ENCODE measurements around the gene UNCX.
A peak's percentile ranks its signal among the peaks of the same experiment; 100 is the strongest.
"Not testable (repeated sequence)": the region's sequence is repeated elsewhere in the genome, so short reads cannot be mapped to it uniquely, and the experiment has no call there.

UNCX gene

GRCh38 chr7:1201916-1202315 lies 30.8 kb upstream of the UNCX start:
- H3K36me3 ChIP-seq (ENCODE audit: insufficient read depth, low read length), result no peaks in the 10 kb centered on the region
- no peak overlapping the region for H3K9ac ChIP-seq (ENCODE audit: low read depth, low read length)
- H3K4me3 ChIP-seq (ENCODE audit: low read length), result no peak overlapping the region
- H3K4me2 ChIP-seq (ENCODE audit: low read length), result no peak overlapping the region
- no peaks in the 10 kb centered on the region for H3K9me3 ChIP-seq (replicated peaks; ENCODE audit: low read length)
- H3K27me3 ChIP-seq (ENCODE audit: control insufficient read depth, insufficient read depth, low read length), result peaks cover 29% of the 10 kb centered on the region
- peaks cover 9% of the 10 kb centered on the region for H3K4me1 ChIP-seq (ENCODE audit: control insufficient read depth, insufficient read depth, low read length)

DNA sequence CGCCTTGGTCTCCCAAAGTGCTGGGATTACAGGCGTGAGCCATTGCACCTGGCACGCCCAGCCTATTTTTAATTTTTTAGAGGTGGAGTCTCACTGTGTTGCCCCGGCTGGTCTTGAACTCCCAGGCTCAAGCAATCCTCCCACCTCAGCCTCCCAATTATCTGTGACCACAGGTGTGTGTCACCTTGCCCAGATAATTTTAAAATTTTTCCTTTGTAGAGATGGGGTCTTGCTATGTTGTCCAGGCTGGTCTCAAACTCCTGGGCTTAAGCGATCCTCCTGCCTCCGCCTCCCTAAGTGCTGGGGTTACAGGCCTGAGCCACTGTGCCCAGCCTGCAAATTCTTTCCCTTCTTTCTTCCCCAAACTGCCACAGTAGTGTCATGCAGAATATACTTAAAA lies 29.8 kb upstream of the UNCX start:
- H3K9me3 ChIP-seq (replicated peaks; ENCODE audit: low read length); H3K36me3 ChIP-seq (ENCODE audit: insufficient read depth, low read length); H3K4me3 ChIP-seq (ENCODE audit: low read length); H3K4me2 ChIP-seq (ENCODE audit: low read length); H3K9ac ChIP-seq (ENCODE audit: low read depth, low read length); H3K4me1 ChIP-seq (ENCODE audit: control insufficient read depth, insufficient read depth, low read length): not testable (repeated sequence)
- peaks cover 29% of the 10 kb centered on the region for H3K27me3 ChIP-seq (ENCODE audit: control insufficient read depth, insufficient read depth, low read length)

DNA sequence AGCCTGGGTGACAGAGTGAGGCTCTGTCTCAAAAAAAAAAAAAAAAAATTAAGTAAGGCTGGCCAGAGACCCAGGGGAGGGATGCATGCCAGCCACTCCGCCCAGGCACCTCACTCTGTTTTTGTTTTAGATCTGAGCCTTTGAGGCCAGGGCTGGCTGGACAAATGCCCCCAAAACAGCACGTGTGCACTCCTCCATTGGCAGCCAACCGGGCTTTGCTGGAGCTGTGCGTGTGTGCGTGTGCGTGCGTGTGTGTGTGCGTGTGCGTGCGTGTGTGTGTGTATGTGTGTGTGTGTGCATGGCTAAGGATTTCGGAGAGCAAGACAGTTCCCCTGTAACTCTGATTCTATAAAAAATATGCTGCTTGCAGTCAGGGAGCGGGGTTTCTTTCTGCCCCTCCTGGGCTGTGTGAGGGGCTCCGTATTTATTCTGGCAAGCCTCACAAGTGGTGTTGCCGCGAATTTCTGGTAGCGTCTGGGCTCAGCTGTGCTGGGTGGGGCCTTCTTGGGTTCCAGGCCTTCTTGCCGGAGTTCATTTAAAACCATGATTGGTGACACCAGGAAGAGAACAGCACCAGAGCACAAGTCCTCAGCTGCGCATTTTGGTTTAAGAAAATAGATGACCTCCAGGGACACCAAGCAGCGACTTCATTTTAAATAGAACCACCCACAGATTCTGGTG lies 28.1 kb upstream of the UNCX start:
- no peaks in the 10 kb centered on the region for H3K9me3 ChIP-seq (replicated peaks; ENCODE audit: low read length)
- H3K36me3 ChIP-seq (ENCODE audit: insufficient read depth, low read length), result no peaks in the 10 kb centered on the region
- H3K27me3 ChIP-seq (ENCODE audit: control insufficient read depth, insufficient read depth, low read length), result peaks cover 42% of the 10 kb centered on the region
- peak overlapping the region; percentile 13 for H3K4me2 ChIP-seq (ENCODE audit: low read length)
- no peak overlapping the region for H3K9ac ChIP-seq (ENCODE audit: low read depth, low read length)
- no peak overlapping the region for H3K4me3 ChIP-seq (ENCODE audit: low read length)
- no peaks in the 10 kb centered on the region for H3K4me1 ChIP-seq (ENCODE audit: control insufficient read depth, insufficient read depth, low read length)

DNA sequence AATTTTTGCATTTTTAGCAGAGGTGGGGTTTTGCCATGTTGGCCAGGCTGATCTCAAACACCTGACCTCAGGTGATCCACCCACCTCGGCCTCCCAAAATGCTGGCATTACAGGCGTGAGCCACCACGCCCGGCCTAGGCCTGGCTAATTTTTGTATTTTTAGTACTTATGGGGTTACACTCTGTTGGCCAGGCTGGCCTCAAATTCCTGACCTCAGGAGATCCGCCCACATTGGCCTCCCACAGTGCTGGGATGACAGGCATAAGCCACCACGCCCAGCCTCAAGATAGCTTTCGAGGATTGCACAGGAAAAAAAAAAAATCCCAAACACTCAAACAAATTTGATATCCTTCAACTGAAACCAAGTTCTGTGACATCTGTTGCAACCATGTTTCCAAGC lies 26.9 kb upstream of the UNCX start:
- not testable (repeated sequence) for H3K36me3 ChIP-seq (ENCODE audit: insufficient read depth, low read length); H3K4me1 ChIP-seq (ENCODE audit: control insufficient read depth, insufficient read depth, low read length); H3K9ac ChIP-seq (ENCODE audit: low read depth, low read length); H3K9me3 ChIP-seq (replicated peaks; ENCODE audit: low read length); H3K4me2 ChIP-seq (ENCODE audit: low read length); H3K4me3 ChIP-seq (ENCODE audit: low read length)
- peaks cover 41% of the 10 kb centered on the region for H3K27me3 ChIP-seq (ENCODE audit: control insufficient read depth, insufficient read depth, low read length)

- Histone ChIP-seq H3K9ac (ENCODE audit: low read depth, low read length) (no peak overlapping the region), H3K27me3 (ENCODE audit: control insufficient read depth, insufficient read depth, low read length) (peaks cover 58% of the 10 kb centered on the region), H3K9me3 (replicated peaks; ENCODE audit: low read length) (no peaks in the 10 kb centered on the region), H3K36me3 (ENCODE audit: insufficient read depth, low read length) (no peaks in the 10 kb centered on the region), H3K4me3 (ENCODE audit: low read length) (no peak overlapping the region), H3K4me2 (ENCODE audit: low read length) (no peak overlapping the region), H3K4me1 (ENCODE audit: control insufficient read depth, insufficient read depth, low read length) (peaks cover 4% of the 10 kb centered on the region)
These were observed 23.6 kb upstream of the UNCX start for GRCh38 chr7:1209097-1209496.

DNA sequence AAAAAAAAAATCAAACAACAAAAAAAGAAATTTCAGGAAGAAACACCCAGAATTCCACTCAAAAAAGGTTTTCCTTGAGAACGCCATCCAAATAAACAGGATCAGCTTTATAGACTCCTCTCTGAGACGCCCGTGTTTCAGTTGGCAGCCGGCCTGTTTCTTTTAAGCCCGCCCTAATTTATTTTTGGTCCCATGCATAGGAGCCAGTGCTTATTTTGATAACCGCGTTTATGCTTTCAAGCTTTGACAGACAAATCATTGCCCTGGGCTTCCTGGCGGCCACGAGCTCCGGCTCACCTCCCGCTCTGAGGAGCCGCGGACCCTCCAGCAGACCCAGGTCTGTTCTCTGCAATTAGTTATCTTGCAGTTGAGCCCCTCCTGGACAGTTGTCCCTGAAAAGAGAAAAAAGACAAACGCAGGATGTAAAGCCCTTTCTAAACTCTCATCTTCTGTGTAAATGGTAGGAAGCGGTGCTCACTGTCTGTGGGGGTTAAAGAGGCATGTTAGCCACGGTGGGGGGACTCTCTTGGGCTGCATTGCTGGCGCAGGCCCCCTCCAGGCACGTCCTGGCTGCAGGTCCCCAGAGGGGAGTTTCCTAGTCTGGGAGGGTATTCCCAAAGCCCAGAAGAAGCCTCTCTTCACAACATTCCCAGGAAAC lies 22.2 kb upstream of the UNCX start:
- H3K4me3 ChIP-seq (ENCODE audit: low read length), result no peak overlapping the region
- no peaks in the 10 kb centered on the region for H3K36me3 ChIP-seq (ENCODE audit: insufficient read depth, low read length)
- peaks cover 60% of the 10 kb centered on the region for H3K27me3 ChIP-seq (ENCODE audit: control insufficient read depth, insufficient read depth, low read length)
- no peak overlapping the region for H3K9ac ChIP-seq (ENCODE audit: low read depth, low read length)
- H3K4me2 ChIP-seq (ENCODE audit: low read length), result peak overlapping the region; percentile 54
- H3K4me1 ChIP-seq (ENCODE audit: control insufficient read depth, insufficient read depth, low read length), result peaks cover 4% of the 10 kb centered on the region
- H3K9me3 ChIP-seq (replicated peaks; ENCODE audit: low read length), result no peaks in the 10 kb centered on the region

DNA sequence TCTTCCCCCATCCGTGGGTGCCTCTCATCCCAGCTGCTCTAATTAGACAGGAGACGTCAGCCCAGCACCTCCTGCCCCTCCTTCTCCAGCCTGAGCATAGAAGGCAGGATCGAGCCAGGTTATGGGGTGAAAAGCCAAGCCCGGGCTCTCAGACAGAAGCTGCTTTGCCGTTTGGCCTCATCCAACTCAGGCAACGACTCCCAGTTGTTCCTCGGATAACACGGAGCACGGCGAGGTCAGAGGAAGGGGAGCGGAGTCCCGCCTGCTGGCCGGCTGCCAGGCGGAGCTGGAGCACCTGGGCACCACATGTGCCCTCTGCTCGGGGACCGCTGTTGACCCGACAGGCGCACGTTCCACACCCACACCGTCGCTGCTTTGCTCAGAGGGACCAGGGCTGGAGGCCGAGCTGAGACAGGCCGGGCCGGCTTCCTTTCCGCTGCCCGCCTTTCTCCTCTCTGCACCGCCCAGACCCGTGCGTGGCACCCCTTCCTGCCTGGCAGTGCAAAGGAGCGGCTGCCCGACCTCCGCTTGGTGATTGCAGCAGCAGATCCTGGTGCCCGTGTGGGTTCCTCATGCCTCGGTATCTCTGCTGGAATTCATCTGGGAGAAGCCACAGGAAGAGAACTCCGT lies 21.6 kb upstream of the UNCX start:
- peaks cover 4% of the 10 kb centered on the region for H3K4me1 ChIP-seq (ENCODE audit: control insufficient read depth, insufficient read depth, low read length)
- H3K4me3 ChIP-seq (ENCODE audit: low read length), result no peak overlapping the region
- no peak overlapping the region for H3K9ac ChIP-seq (ENCODE audit: low read depth, low read length)
- H3K9me3 ChIP-seq (replicated peaks; ENCODE audit: low read length), result no peaks in the 10 kb centered on the region
- no peaks in the 10 kb centered on the region for H3K36me3 ChIP-seq (ENCODE audit: insufficient read depth, low read length)
- H3K27me3 ChIP-seq (ENCODE audit: control insufficient read depth, insufficient read depth, low read length), result peaks cover 57% of the 10 kb centered on the region
- H3K4me2 ChIP-seq (ENCODE audit: low read length), result peak overlapping the region; percentile 54

DNA sequence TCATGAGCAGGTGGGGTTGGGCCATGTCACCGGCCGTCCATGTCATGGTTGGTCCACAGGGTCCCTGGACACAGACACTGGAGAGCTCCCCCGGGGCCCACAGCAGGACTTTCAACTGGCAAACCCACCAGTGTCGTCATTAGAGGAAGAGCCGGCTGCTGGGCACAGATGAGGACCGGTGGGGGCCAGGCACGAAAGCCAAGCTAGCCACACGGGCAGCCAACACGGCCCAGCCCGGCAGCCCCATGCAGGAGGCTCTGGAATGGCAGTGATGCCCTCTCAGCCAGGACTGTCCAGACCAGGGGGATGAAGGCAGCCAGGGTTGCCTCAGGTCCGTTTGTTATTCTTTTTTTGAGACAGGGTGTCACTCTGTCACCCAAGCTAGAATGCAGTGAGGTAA lies 21.1 kb upstream of the UNCX start:
- peaks cover 55% of the 10 kb centered on the region for H3K27me3 ChIP-seq (ENCODE audit: control insufficient read depth, insufficient read depth, low read length)
- H3K9me3 ChIP-seq (replicated peaks; ENCODE audit: low read length), result no peaks in the 10 kb centered on the region
- H3K4me1 ChIP-seq (ENCODE audit: control insufficient read depth, insufficient read depth, low read length), result peaks cover 4% of the 10 kb centered on the region
- H3K36me3 ChIP-seq (ENCODE audit: insufficient read depth, low read length), result no peaks in the 10 kb centered on the region
- no peak overlapping the region for H3K4me2 ChIP-seq (ENCODE audit: low read length)
- H3K9ac ChIP-seq (ENCODE audit: low read depth, low read length), result no peak overlapping the region
- no peak overlapping the region for H3K4me3 ChIP-seq (ENCODE audit: low read length)

DNA sequence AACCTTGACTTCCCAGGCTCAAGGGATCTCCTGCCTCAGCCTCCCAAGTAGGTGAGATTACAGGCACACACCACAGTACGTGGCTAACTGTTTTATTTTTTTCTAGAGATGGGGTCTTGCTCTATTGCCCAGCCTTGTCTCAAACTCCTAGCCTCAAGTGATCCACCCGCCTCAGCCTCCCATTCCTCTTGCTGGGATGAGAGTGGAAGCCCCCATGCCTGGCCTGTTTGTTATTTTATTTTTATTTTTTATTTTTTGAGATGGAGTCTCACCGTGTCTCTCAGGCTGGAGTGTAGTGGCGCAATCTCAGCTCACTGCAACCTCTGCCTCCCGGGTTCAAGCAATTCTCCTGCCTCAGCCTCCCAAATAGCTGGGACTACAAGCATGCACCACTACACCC lies 20.6 kb upstream of the UNCX start:
- H3K9ac ChIP-seq (ENCODE audit: low read depth, low read length); H3K4me3 ChIP-seq (ENCODE audit: low read length); H3K36me3 ChIP-seq (ENCODE audit: insufficient read depth, low read length); H3K4me2 ChIP-seq (ENCODE audit: low read length); H3K4me1 ChIP-seq (ENCODE audit: control insufficient read depth, insufficient read depth, low read length); H3K9me3 ChIP-seq (replicated peaks; ENCODE audit: low read length): not testable (repeated sequence)
- H3K27me3 ChIP-seq (ENCODE audit: control insufficient read depth, insufficient read depth, low read length), result peaks cover 55% of the 10 kb centered on the region

DNA sequence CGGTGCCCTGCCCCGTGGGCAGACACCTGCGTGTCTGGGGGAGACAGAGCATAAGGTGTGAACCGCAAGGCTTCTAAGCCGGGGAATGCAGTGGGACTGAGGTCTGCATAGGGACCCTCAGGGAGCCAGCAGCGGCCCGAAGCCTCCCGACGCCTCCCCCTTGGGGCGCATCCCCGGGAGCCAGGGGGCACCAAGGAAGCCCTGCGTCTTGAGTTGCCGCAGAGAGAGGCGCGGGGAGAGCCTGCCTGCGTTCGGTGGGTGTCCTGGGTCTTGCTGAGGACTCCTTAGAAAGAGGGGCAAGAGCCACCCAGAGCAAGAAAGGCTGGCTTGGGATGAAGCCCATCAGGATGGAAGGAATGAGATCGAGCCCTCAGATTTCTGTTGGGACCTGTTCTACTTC lies 18.2 kb upstream of the UNCX start:
- Histone ChIP-seq H3K4me3 (ENCODE audit: low read length) (no peak overlapping the region), H3K4me2 (ENCODE audit: low read length) (no peak overlapping the region), H3K4me1 (ENCODE audit: control insufficient read depth, insufficient read depth, low read length) (peaks cover 4% of the 10 kb centered on the region), H3K36me3 (ENCODE audit: insufficient read depth, low read length) (no peaks in the 10 kb centered on the region), H3K27me3 (ENCODE audit: control insufficient read depth, insufficient read depth, low read length) (peaks cover 49% of the 10 kb centered on the region), H3K9ac (ENCODE audit: low read depth, low read length) (no peak overlapping the region), H3K9me3 (replicated peaks; ENCODE audit: low read length) (no peaks in the 10 kb centered on the region)

- Histone ChIP-seq H3K4me1 (ENCODE audit: control insufficient read depth, insufficient read depth, low read length) (no peaks in the 10 kb centered on the region), H3K4me2 (ENCODE audit: low read length) (no peak overlapping the region), H3K27me3 (ENCODE audit: control insufficient read depth, insufficient read depth, low read length) (peaks cover 52% of the 10 kb centered on the region), H3K36me3 (ENCODE audit: insufficient read depth, low read length) (no peaks in the 10 kb centered on the region), H3K4me3 (ENCODE audit: low read length) (no peak overlapping the region), H3K9ac (ENCODE audit: low read depth, low read length) (no peak overlapping the region), H3K9me3 (replicated peaks; ENCODE audit: low read length) (no peaks in the 10 kb centered on the region)
These were observed 14.0 kb upstream of the UNCX start for GRCh38 chr7:1218541-1219165.

Measured in skeletal muscle satellite cell (primary cell).